Measurements from ENCODE around the gene TSPAN6.

DNA sequence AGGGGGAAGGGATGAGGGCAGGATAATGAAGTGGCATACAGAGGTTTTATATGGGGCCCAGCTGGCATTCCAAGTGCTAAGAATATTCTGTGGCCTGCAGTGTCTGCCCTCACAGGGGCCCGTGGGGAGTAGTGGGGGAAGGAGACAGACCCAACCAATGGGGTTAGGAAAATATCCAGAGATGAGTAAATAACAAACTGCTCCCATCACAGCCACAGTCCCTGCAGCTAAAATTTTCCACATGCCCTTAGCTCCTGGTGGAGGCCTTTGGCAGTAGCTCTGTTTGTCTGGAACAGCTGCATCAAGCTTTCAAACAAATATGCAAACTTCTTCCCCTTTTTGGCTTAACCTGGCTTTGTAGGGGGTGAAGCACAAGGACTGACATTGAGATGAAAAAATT lies 10.5 kb upstream of the TSPAN6 start:
- TF ChIP-seq, protein P1, sequence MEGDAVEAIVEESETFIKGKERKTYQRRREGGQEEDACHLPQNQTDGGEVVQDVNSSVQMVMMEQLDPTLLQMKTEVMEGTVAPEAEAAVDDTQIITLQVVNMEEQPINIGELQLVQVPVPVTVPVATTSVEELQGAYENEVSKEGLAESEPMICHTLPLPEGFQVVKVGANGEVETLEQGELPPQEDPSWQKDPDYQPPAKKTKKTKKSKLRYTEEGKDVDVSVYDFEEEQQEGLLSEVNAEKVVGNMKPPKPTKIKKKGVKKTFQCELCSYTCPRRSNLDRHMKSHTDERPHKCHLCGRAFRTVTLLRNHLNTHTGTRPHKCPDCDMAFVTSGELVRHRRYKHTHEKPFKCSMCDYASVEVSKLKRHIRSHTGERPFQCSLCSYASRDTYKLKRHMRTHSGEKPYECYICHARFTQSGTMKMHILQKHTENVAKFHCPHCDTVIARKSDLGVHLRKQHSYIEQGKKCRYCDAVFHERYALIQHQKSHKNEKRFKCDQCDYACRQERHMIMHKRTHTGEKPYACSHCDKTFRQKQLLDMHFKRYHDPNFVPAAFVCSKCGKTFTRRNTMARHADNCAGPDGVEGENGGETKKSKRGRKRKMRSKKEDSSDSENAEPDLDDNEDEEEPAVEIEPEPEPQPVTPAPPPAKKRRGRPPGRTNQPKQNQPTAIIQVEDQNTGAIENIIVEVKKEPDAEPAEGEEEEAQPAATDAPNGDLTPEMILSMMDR (IDR thresholded peaks at IDR 0.05) = no peak
- no peak for TF ChIP-seq POLR2A (IDR thresholded peaks at IDR 0.05)
